HG03460 (cell line): ENCODE results near the gene BTN2A1.

Experiments
- ATAC-seq: cut with Tn5 transposase; IDR thresholded peaks from one replicate; pipeline ENCODE4 v1.9.1; 2021; ENCODE audit not compliant: unreplicated experiment

The BTN2A1 gene

GRCh38 chr6:26465776-26466175, 8.0 kb downstream of the BTN2A1 start:
- ATAC-seq, result no peak

GRCh38 chr6:26468829-26469228, 11.1 kb downstream of the BTN2A1 start:
- ATAC-seq, result no peak

GRCh38 chr6:26470643-26471042, 12.9 kb downstream of the BTN2A1 start:
- ATAC-seq, result no peak

GRCh38 chr6:26471970-26472369, 14.2 kb downstream of the BTN2A1 start:
- ATAC-seq, result no peak

- ATAC-seq, result no peak
Observed at GRCh38 chr6:26472549-26473290, 15.0 kb downstream of the BTN2A1 start.

- ATAC-seq, result no peak
Observed at GRCh38 chr6:26473429-26473757, 15.6 kb downstream of the BTN2A1 start.

- ATAC-seq, result peak; percentile 93
Observed at GRCh38 chr6:26473758-26474438, 16.1 kb downstream of the BTN2A1 start.

- ATAC-seq, result no peak
Observed at GRCh38 chr6:26474439-26474881, 16.7 kb downstream of the BTN2A1 start.

GRCh38 chr6:26475823-26476729, 18.3 kb downstream of the BTN2A1 start:
- ATAC-seq, result no peak

GRCh38 chr6:26476896-26477295, 19.1 kb downstream of the BTN2A1 start:
- no peak for ATAC-seq

GRCh38 chr6:26477426-26477825, 19.7 kb downstream of the BTN2A1 start:
- no peak for ATAC-seq

GRCh38 chr6:26478100-26478984, 20.6 kb downstream of the BTN2A1 start:
- no peak for ATAC-seq

- ATAC-seq, result no peak
Observed at GRCh38 chr6:26478985-26479278, 21.2 kb downstream of the BTN2A1 start.

GRCh38 chr6:26482338-26482737, 24.6 kb downstream of the BTN2A1 start:
- no peak for ATAC-seq

GRCh38 chr6:26483727-26484126, 26.0 kb downstream of the BTN2A1 start:
- no peak for ATAC-seq

GRCh38 chr6:26484161-26484560, 26.4 kb downstream of the BTN2A1 start:
- ATAC-seq, result no peak

- no peak for ATAC-seq
Observed at GRCh38 chr6:26485112-26485780, 27.5 kb downstream of the BTN2A1 start.

- ATAC-seq, result no peak
Observed at GRCh38 chr6:26486358-26486757, 28.6 kb downstream of the BTN2A1 start.

GRCh38 chr6:26487466-26487865, 29.7 kb downstream of the BTN2A1 start:
- no peak for ATAC-seq
